ENCODE measurements around the gene EXOC4. TPM values are rescaled to one million over a fixed set of nuclear protein-coding genes. Genes with fewer than 3 reads are reported as not detected.
"Not testable (repeated sequence)": the region's sequence is repeated elsewhere in the genome, so short reads cannot be mapped to it uniquely, and the experiment has no call there.

The EXOC4 gene
- total RNA-seq, 4 donors from 2014 or later: 30.7 to 62.4 (median 40.4) TPM

GRCh38 chr7:133983685-133984419, 731.0 kb downstream of the EXOC4 start:
- no peak for TF ChIP-seq POLR2A (IDR thresholded peaks at IDR 0.05)
- H3K36me3 ChIP-seq: no peaks in the 10 kb centered on the region
- no peaks in the 10 kb centered on the region for H3K27me3 ChIP-seq
- no peak overlapping the region for H3K27ac ChIP-seq
- intact Hi-C loops (cut with DNase I): no loop called here
- H3K4me3 ChIP-seq: no peak overlapping the region
- no peaks in the 10 kb centered on the region for H3K4me1 ChIP-seq
- DNase-seq: no peak
- WGBS, 2 donors: 30 to 39% methylated on average over 6 of the region's 6 CpGs
- no peaks in the 10 kb centered on the region for H3K9me3 ChIP-seq

- Histone ChIP-seq H3K27ac (no peak overlapping the region), H3K27me3 (no peaks in the 10 kb centered on the region), H3K4me1 (no peaks in the 10 kb centered on the region), H3K4me3 (no peak overlapping the region), H3K9me3 (no peaks in the 10 kb centered on the region), H3K36me3 (no peaks in the 10 kb centered on the region)
- intact Hi-C loops (cut with DNase I): no loop called here
- no peak for DNase-seq
- TF ChIP-seq CTCF (IDR thresholded peaks at IDR 0.05): no peak
- WGBS, 2 donors: 95 to 100% methylated on average over 1 of the region's 1 CpG
Measured at GRCh38 chr7:133985300-133985699, 732.4 kb downstream of the EXOC4 start.

GRCh38 chr7:133987582-133987981, 734.7 kb downstream of the EXOC4 start:
- Histone ChIP-seq H3K36me3 (no peaks in the 10 kb centered on the region), H3K9me3 (no peaks in the 10 kb centered on the region), H3K27me3 (no peaks in the 10 kb centered on the region), H3K4me3 (no peak overlapping the region), H3K4me1 (no peaks in the 10 kb centered on the region), H3K27ac (no peak overlapping the region)
- no peak for DNase-seq
- 40 to 73% methylated on average over 2 of the region's 2 CpGs for WGBS, 2 donors
- intact Hi-C loops (cut with DNase I): no loop called here
- TF ChIP-seq CTCF (IDR thresholded peaks at IDR 0.05) (no peak), POLR2A (IDR thresholded peaks at IDR 0.05) (no peak)

GRCh38 chr7:133993547-133993946, 740.7 kb downstream of the EXOC4 start:
- 68 to 70% methylated on average over 1 of the region's 1 CpG for WGBS, 2 donors
- TF ChIP-seq CTCF (IDR thresholded peaks at IDR 0.05) (no peak), POLR2A (IDR thresholded peaks at IDR 0.05) (no peak)
- Histone ChIP-seq H3K9me3 (no peaks in the 10 kb centered on the region), H3K27ac (no peak overlapping the region), H3K4me3 (no peak overlapping the region), H3K36me3 (peaks cover 0 to 14% (median 0%) of the 10 kb centered on the region in 3 donors), H3K27me3 (no peaks in the 10 kb centered on the region), H3K4me1 (no peaks in the 10 kb centered on the region)
- intact Hi-C loops (cut with DNase I): no loop called here
- DNase-seq: no peak

- WGBS, 2 donors: 95 to 96% methylated on average over 6 of the region's 7 CpGs
- H3K27me3 ChIP-seq; DNase-seq; H3K9me3 ChIP-seq; H3K4me3 ChIP-seq; intact Hi-C loops (cut with DNase I); H3K27ac ChIP-seq; H3K4me1 ChIP-seq: not testable (repeated sequence)
- H3K36me3 ChIP-seq: peaks cover 0 to 16% (median 0%) of the 10 kb centered on the region in 3 donors
Measured at GRCh38 chr7:133994100-133994499, 741.2 kb downstream of the EXOC4 start.

GRCh38 chr7:133997463-133997862, 744.6 kb downstream of the EXOC4 start:
- Histone ChIP-seq H3K27ac (no peak overlapping the region), H3K36me3 (peaks cover 0 to 16% (median 0%) of the 10 kb centered on the region in 3 donors), H3K4me1 (no peaks in the 10 kb centered on the region), H3K9me3 (no peaks in the 10 kb centered on the region), H3K4me3 (no peak overlapping the region), H3K27me3 (no peaks in the 10 kb centered on the region)
- no peak for DNase-seq
- WGBS, 2 donors: 92 to 97% methylated on average over 6 of the region's 6 CpGs
- TF ChIP-seq POLR2A (IDR thresholded peaks at IDR 0.05): no peak
- TF ChIP-seq CTCF (IDR thresholded peaks at IDR 0.05): no peak
- intact Hi-C loops (cut with DNase I): no loop called here
